ENCODE measurements around the gene TUBB4A.
"Not testable (repeated sequence)": the region's sequence is repeated elsewhere in the genome, so short reads cannot be mapped to it uniquely, and the experiment has no call there.

Gene TUBB4A

GRCh38 chr19:6501740-6502648 lies at the start of gene TUBB4A:
TSS of gene TUBB4A (minus strand) at chr19:6502309. CDS start at chr19:6502212, 97 bp downstream.
- no peak for TF ChIP-seq CTCF (conservative IDR thresholded peaks at IDR 0.05; ENCODE audit: low read depth, low read length)
- no peak for DNase-seq (ENCODE audit: low read depth)
- no peak within 1 kb of the TSS for H3K4me3 ChIP-seq (ENCODE audit: low read depth, low read length)

GRCh38 chr19:6551091-6551490 lies 49.0 kb upstream of the TUBB4A start:
- no peak overlapping the region for H3K4me3 ChIP-seq (ENCODE audit: low read depth, low read length)
- no peak for DNase-seq (ENCODE audit: low read depth)
- TF ChIP-seq CTCF (conservative IDR thresholded peaks at IDR 0.05; ENCODE audit: low read depth, low read length): no peak

GRCh38 chr19:6550679-6551078 lies 48.6 kb upstream of the TUBB4A start:
- H3K4me3 ChIP-seq (ENCODE audit: low read depth, low read length); DNase-seq (ENCODE audit: low read depth): not testable (repeated sequence)

- no peak for TF ChIP-seq CTCF (conservative IDR thresholded peaks at IDR 0.05; ENCODE audit: low read depth, low read length)
- DNase-seq (ENCODE audit: low read depth): no peak
Measured at GRCh38 chr19:6543866-6544347, 41.8 kb upstream of the TUBB4A start.

GRCh38 chr19:6540918-6541689 lies 39.0 kb upstream of the TUBB4A start:
- no peak for TF ChIP-seq CTCF (conservative IDR thresholded peaks at IDR 0.05; ENCODE audit: low read depth, low read length)
- H3K4me3 ChIP-seq (ENCODE audit: low read depth, low read length): no peak overlapping the region
- DNase-seq (ENCODE audit: low read depth): no peak

More at GRCh38 chr19:6543866-6544347, 41.8 kb upstream of the TUBB4A start:
- H3K4me3 ChIP-seq (ENCODE audit: low read depth, low read length): no peak overlapping the region

GRCh38 chr19:6539514-6539913 lies 37.4 kb upstream of the TUBB4A start:
- no peak overlapping the region for H3K4me3 ChIP-seq (ENCODE audit: low read depth, low read length)
- TF ChIP-seq CTCF (conservative IDR thresholded peaks at IDR 0.05; ENCODE audit: low read depth, low read length): no peak
- no peak for DNase-seq (ENCODE audit: low read depth)

GRCh38 chr19:6535558-6536137 lies 33.5 kb upstream of the TUBB4A start:
- no peak overlapping the region for H3K4me3 ChIP-seq (ENCODE audit: low read depth, low read length)
- no peak for DNase-seq (ENCODE audit: low read depth)
- no peak for TF ChIP-seq CTCF (conservative IDR thresholded peaks at IDR 0.05; ENCODE audit: low read depth, low read length)

Data from choroid plexus epithelial cell (primary cell).